HG02678 (cell line): ENCODE results near the gene OR10C1.
"Not testable (repeated sequence)": the region's sequence is repeated elsewhere in the genome, so short reads cannot be mapped to it uniquely, and the experiment has no call there.

Experiments
- ATAC-seq: cut with Tn5 transposase; IDR thresholded peaks from one replicate; pipeline ENCODE4 v1.9.1; 2021; ENCODE audit warnings: mild to moderate bottlenecking, moderate library complexity; ENCODE audit not compliant: unreplicated experiment

OR10C1 gene

GRCh38 chr6:29439006-29439405, at the start of gene OR10C1:
Gene OR10C1, plus strand, starts transcription at chr6:29439306. Its CDS starts 710 bp downstream, at chr6:29440016.
- no peak for ATAC-seq

GRCh38 chr6:29395331-29395730, 43.8 kb upstream of the OR10C1 start, which contains the start of gene OR12D2:
Gene OR12D2, plus strand, starts transcription at chr6:29395631. Its CDS starts 1,069 bp downstream, at chr6:29396700.
- ATAC-seq, result no peak

- no peak for ATAC-seq
Observed at GRCh38 chr6:29399525-29399924, 39.6 kb upstream of the OR10C1 start.

- no peak for ATAC-seq
Observed at GRCh38 chr6:29403801-29404200, 35.3 kb upstream of the OR10C1 start.

GRCh38 chr6:29414588-29414987, 24.5 kb upstream of the OR10C1 start, which contains the start of gene OR12D1:
Gene OR12D1, plus strand, starts transcription at chr6:29414928.
- no peak for ATAC-seq

- ATAC-seq, result no peak
Observed at GRCh38 chr6:29419516-29419915, 19.6 kb upstream of the OR10C1 start.

- no peak for ATAC-seq
Observed at GRCh38 chr6:29424168-29424567, 14.9 kb upstream of the OR10C1 start.

GRCh38 chr6:29424575-29424974, 14.5 kb upstream of the OR10C1 start:
- ATAC-seq, result no peak

- no peak for ATAC-seq
Observed at GRCh38 chr6:29425075-29425474, 14.0 kb upstream of the OR10C1 start.

- ATAC-seq, result no peak
Observed at GRCh38 chr6:29426654-29427053, 12.5 kb upstream of the OR10C1 start.

- not testable (repeated sequence) for ATAC-seq
Observed at GRCh38 chr6:29436730-29437129, 2.4 kb upstream of the OR10C1 start.

GRCh38 chr6:29442719-29443118, 3.6 kb downstream of the OR10C1 start:
- no peak for ATAC-seq

- not testable (repeated sequence) for ATAC-seq
Observed at GRCh38 chr6:29444031-29444430, 4.9 kb downstream of the OR10C1 start.

GRCh38 chr6:29447670-29448069, 8.6 kb downstream of the OR10C1 start:
- no peak for ATAC-seq

GRCh38 chr6:29451471-29452193, 12.5 kb downstream of the OR10C1 start:
- no peak for ATAC-seq

GRCh38 chr6:29456971-29457370, 17.9 kb downstream of the OR10C1 start, which contains the start of the genes OR11A1 and OR2H1:
Gene OR11A1, minus strand, starts transcription at chr6:29457071. Its CDS starts 29,430 bp downstream, at chr6:29427641.
Gene OR2H1, plus strand, starts transcription at chr6:29457155. Its CDS starts 4,615 bp downstream, at chr6:29461770.
- no peak for ATAC-seq

GRCh38 chr6:29461021-29461814, 22.1 kb downstream of the OR10C1 start:
- no peak for ATAC-seq

- no peak for ATAC-seq
Observed at GRCh38 chr6:29462022-29462421, 22.9 kb downstream of the OR10C1 start.

- ATAC-seq, result no peak
Observed at GRCh38 chr6:29465279-29465678, 26.2 kb downstream of the OR10C1 start.

- ATAC-seq, result no peak
Observed at GRCh38 chr6:29465801-29466200, 26.7 kb downstream of the OR10C1 start.

- ATAC-seq, result no peak
Observed at GRCh38 chr6:29466241-29466640, 27.1 kb downstream of the OR10C1 start.

- no peak for ATAC-seq
Observed at GRCh38 chr6:29474996-29475395, 35.9 kb downstream of the OR10C1 start.
